ENCODE data around the gene TRIM62.

TRIM62 gene

GRCh38 chr1:33161061-33161681, 20.7 kb downstream of the TRIM62 start:
- ATAC-seq (ENCODE audit: low read depth) (no peak), DNase-seq (ENCODE audit: low spot score) (no peak)
- H3K27ac ChIP-seq (ENCODE audit: poor library complexity, severe bottlenecking) = no peak overlapping the region
- no peak for TF ChIP-seq CTCF (IDR thresholded peaks at IDR 0.05; ENCODE audit: poor library complexity, severe bottlenecking)
- no peaks in the 10 kb centered on the region for H3K4me1 ChIP-seq (ENCODE audit: insufficient read depth, poor library complexity, severe bottlenecking)
- H3K27me3 ChIP-seq (ENCODE audit: insufficient read depth, poor library complexity, severe bottlenecking) = no peaks in the 10 kb centered on the region
- no peak overlapping the region for H3K4me3 ChIP-seq (ENCODE audit: severe bottlenecking)
- peaks cover 4% of the 10 kb centered on the region; the same call in 1 of the 2 replicates for H3K36me3 ChIP-seq (ENCODE audit: low read depth)
- H3K9me3 ChIP-seq (ENCODE audit: severe bottlenecking) = no peaks in the 10 kb centered on the region

GRCh38 chr1:33159577-33159976, 22.3 kb downstream of the TRIM62 start:
- no peaks in the 10 kb centered on the region for H3K27me3 ChIP-seq (ENCODE audit: insufficient read depth, poor library complexity, severe bottlenecking)
- TF ChIP-seq CTCF (IDR thresholded peaks at IDR 0.05; ENCODE audit: poor library complexity, severe bottlenecking) = no peak

GRCh38 chr1:33158366-33158765, 23.5 kb downstream of the TRIM62 start:
- no peak overlapping the region for H3K27ac ChIP-seq (ENCODE audit: poor library complexity, severe bottlenecking)
- no peaks in the 10 kb centered on the region for H3K4me1 ChIP-seq (ENCODE audit: insufficient read depth, poor library complexity, severe bottlenecking)
- no peaks in the 10 kb centered on the region for H3K27me3 ChIP-seq (ENCODE audit: insufficient read depth, poor library complexity, severe bottlenecking)
- ATAC-seq (ENCODE audit: low read depth) (no peak), DNase-seq (ENCODE audit: low spot score) (no peak)
- H3K4me3 ChIP-seq (ENCODE audit: severe bottlenecking) = no peak overlapping the region
- TF ChIP-seq CTCF (IDR thresholded peaks at IDR 0.05; ENCODE audit: poor library complexity, severe bottlenecking) = no peak
- H3K9me3 ChIP-seq (ENCODE audit: severe bottlenecking) = no peaks in the 10 kb centered on the region
- peaks cover 4% of the 10 kb centered on the region; the same call in 1 of the 2 replicates for H3K36me3 ChIP-seq (ENCODE audit: low read depth)

More at GRCh38 chr1:33159577-33159976, 22.3 kb downstream of the TRIM62 start:
- Histone ChIP-seq H3K27ac (ENCODE audit: poor library complexity, severe bottlenecking) (no peak overlapping the region), H3K9me3 (ENCODE audit: severe bottlenecking) (no peaks in the 10 kb centered on the region), H3K36me3 (ENCODE audit: low read depth) (peaks cover 4% of the 10 kb centered on the region; the same call in 1 of the 2 replicates), H3K4me1 (ENCODE audit: insufficient read depth, poor library complexity, severe bottlenecking) (no peaks in the 10 kb centered on the region), H3K4me3 (ENCODE audit: severe bottlenecking) (no peak overlapping the region)
- no peak for ATAC-seq (ENCODE audit: low read depth)
- DNase-seq (ENCODE audit: low spot score) = no peak

GRCh38 chr1:33157131-33157530, 24.7 kb downstream of the TRIM62 start:
- ATAC-seq (ENCODE audit: low read depth) (no peak), DNase-seq (ENCODE audit: low spot score) (no peak)
- Histone ChIP-seq H3K4me1 (ENCODE audit: insufficient read depth, poor library complexity, severe bottlenecking) (no peaks in the 10 kb centered on the region), H3K27ac (ENCODE audit: poor library complexity, severe bottlenecking) (no peak overlapping the region), H3K27me3 (ENCODE audit: insufficient read depth, poor library complexity, severe bottlenecking) (no peaks in the 10 kb centered on the region), H3K4me3 (ENCODE audit: severe bottlenecking) (no peak overlapping the region), H3K9me3 (ENCODE audit: severe bottlenecking) (no peaks in the 10 kb centered on the region), H3K36me3 (ENCODE audit: low read depth) (peaks cover 4% of the 10 kb centered on the region; the same call in 1 of the 2 replicates)
- TF ChIP-seq CTCF (IDR thresholded peaks at IDR 0.05; ENCODE audit: poor library complexity, severe bottlenecking) = no peak

- TF ChIP-seq CTCF (IDR thresholded peaks at IDR 0.05; ENCODE audit: poor library complexity, severe bottlenecking) = no peak
- no peak for ATAC-seq (ENCODE audit: low read depth)
- no peak overlapping the region for H3K27ac ChIP-seq (ENCODE audit: poor library complexity, severe bottlenecking)
These were observed 25.8 kb downstream of the TRIM62 start for GRCh38 chr1:33155877-33156538.

More at GRCh38 chr1:33155877-33156538, 25.8 kb downstream of the TRIM62 start:
- H3K4me3 ChIP-seq (ENCODE audit: severe bottlenecking) = no peak overlapping the region
- no peaks in the 10 kb centered on the region for H3K27me3 ChIP-seq (ENCODE audit: insufficient read depth, poor library complexity, severe bottlenecking)
- peaks cover 4% of the 10 kb centered on the region; the same call in 1 of the 2 replicates for H3K36me3 ChIP-seq (ENCODE audit: low read depth)
- no peak for DNase-seq (ENCODE audit: low spot score)
- H3K4me1 ChIP-seq (ENCODE audit: insufficient read depth, poor library complexity, severe bottlenecking) = peaks cover 3% of the 10 kb centered on the region
- H3K9me3 ChIP-seq (ENCODE audit: severe bottlenecking) = no peaks in the 10 kb centered on the region

Measured in RWPE2 (cell line).